Kidney glomerular epithelial cell (primary cell): ENCODE results near the gene SLC17A9.
A peak's percentile ranks its signal among the peaks of the same experiment; 100 is the strongest.

Source experiments
- DNase-seq: peaks from one replicate; lab custom pipeline; 2025; lab: John Stamatoyannopoulos, UW

The SLC17A9 gene

DNA sequence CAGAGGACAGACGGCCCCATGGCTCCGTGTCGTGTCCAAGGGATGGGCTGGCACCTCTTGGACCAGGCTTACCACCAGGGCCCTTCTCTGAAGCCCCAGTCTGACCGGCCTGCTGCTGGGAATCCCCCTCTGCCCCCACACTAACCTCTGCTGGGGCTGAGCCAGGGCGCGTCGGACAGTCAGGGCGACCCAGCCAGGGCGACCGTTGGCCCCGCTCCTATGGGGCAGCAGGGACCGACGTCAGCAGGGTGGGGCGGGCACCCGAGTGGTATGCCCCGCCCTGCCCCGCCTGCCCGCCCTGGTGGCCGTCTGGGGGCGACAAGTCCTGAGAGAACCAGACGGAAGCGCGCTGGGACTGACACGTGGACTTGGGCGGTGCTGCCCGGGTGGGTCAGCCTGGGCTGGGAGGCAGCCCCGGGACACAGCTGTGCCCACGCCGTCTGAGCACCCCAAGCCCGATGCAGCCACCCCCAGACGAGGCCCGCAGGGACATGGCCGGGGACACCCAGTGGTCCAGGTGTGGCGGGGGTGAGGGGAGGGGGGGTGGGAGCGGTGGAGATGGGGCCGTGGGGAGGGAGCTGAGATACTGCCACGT lies at the start of gene SLC17A9:
Gene SLC17A9, plus strand, starts transcription at position 337 of the 595 bp plus-strand sequence. Its CDS starts 122 bp downstream, at position 459.
- DNase-seq, result no peak

- no peak for DNase-seq
Observed at GRCh38 chr20:62902926-62903615, 49.4 kb upstream of the SLC17A9 start.

DNA sequence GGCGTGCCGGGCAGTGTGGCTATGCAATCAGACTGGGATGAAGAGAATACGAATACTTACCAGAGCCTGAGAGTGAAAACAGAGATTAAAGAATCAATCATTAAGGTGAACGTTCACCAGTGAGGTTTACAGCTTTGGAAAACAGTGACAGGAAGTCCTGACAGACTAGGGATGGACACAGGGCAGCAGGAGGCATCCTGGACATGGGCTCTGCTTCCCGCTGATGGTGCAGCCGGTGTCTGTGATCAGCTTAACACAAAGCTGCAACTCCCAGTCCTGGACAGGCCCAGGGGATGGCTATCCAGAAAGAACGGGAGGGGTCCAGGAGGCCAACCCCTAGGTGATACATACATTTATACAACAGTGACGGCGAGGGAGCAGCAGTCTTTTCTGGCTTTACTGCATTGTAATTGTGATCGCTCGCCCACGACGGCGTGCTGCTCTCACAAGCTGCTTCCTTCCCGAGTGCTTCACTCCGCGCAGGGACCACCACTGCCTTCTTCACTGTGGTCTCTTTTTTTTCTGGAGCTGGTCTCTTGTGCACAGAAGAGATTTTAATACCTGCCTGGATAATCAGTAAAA lies 46.9 kb upstream of the SLC17A9 start:
- no peak for DNase-seq

GRCh38 chr20:62906209-62906608 lies 46.3 kb upstream of the SLC17A9 start:
- no peak for DNase-seq

- DNase-seq, result no peak
Observed at GRCh38 chr20:62906647-62907375, 45.7 kb upstream of the SLC17A9 start.

GRCh38 chr20:62907384-62908317 lies 44.9 kb upstream of the SLC17A9 start:
- peak; percentile 18 for DNase-seq

- no peak for DNase-seq
Observed at GRCh38 chr20:62908971-62909791, 43.3 kb upstream of the SLC17A9 start.

GRCh38 chr20:62910217-62910766 lies 42.2 kb upstream of the SLC17A9 start:
- DNase-seq, result no peak

- DNase-seq, result no peak
Observed at GRCh38 chr20:62910777-62911497, 41.6 kb upstream of the SLC17A9 start.

DNA sequence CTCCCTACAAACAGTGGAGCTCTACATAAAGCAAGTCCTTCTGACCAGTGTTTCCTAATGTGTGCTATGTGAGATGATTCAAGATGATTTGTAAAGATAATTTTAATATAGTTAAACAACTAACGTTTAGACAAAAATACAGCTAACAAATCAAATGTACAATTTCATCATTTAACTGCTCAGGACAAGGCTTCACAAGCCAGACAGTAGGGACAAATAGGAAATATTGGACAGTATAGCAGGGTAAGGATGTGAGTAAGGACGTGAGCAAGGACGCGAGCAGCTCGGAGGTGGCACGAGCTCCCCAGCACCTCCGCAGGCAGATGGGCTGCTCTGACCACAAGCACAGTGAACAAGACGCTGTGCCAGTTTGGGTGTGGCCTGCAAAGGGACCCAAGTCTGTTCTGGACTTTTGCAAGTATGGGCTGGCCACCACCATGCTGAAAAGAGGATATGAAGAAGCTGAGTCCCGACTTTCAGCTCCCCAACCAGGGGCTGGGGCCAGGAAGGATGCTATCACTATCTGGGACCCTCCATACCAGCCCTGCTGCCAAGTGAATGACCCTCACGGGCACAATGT lies 40.7 kb upstream of the SLC17A9 start:
- DNase-seq, result no peak

- no peak for DNase-seq
Observed at GRCh38 chr20:62913043-62913630, 39.4 kb upstream of the SLC17A9 start.

- no peak for DNase-seq
Observed at GRCh38 chr20:62914436-62914835, 38.1 kb upstream of the SLC17A9 start.

GRCh38 chr20:62914970-62915457 lies 37.5 kb upstream of the SLC17A9 start:
- no peak for DNase-seq

GRCh38 chr20:62916703-62917476 lies 35.6 kb upstream of the SLC17A9 start:
- no peak for DNase-seq

GRCh38 chr20:62917720-62918119 lies 34.8 kb upstream of the SLC17A9 start:
- no peak for DNase-seq

GRCh38 chr20:62918147-62918546 lies 34.4 kb upstream of the SLC17A9 start:
- DNase-seq, result no peak

DNA sequence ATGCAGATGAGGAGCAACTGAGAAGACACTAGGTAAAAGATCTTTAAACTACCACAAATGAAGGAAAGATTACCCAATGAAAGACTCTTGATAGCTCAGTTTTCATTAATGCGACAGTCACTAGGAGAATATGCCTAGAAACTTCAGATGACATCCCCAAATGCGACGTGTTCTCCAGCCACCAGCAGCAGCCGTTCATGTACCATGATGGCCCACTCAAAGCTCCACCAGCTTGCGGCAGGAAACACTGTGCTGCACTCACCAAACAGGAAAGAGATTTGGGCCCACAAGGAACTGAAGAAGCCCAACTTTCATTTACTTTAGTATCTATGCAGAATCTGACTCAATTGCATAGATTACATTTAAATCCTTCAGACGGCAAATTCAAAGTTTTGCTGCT lies 33.7 kb upstream of the SLC17A9 start:
- DNase-seq, result no peak

DNA sequence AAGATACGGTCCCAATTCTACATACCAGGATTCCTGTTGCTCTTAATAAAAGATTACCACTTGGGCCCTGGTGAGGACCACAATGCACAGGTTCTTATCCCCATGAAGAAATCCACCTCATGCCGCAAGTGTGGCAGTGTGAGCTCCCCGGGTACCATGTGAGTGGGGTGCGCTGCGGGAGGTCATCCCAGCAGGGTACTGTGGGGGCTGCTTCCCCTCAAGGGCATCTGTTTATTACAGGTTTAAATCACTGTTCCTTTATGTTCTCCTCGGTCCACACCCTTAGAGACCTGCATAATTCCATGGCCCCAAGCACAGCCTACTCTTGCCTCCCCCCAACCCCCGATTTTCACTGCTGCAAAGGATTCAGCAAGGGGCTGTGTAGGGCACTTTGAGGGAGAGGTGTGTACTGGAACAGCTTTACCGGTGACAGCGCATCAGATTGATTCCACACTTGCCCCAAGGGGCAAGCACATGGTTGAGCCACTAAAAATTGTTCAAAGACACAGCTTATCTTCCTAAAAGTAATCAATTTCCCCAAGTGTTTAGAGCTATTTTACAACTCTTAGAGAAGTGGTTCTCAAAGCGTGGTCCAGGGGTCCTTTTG lies 32.4 kb upstream of the SLC17A9 start:
- DNase-seq, result no peak
